H9 (cell line): Measurements from ENCODE around the gene CEBPG. TPM values are rescaled to one million over a fixed set of nuclear protein-coding genes. Genes with fewer than 3 reads are reported as not detected.

Source experiments
- DNase-seq: peaks from one replicate; pipeline ENCODE4 v3.0.0-alpha.2; 2017
- H2AFZ ChIP-seq: one replicate; pipeline ENCODE4 v1.6.1; 2013; ENCODE audit warnings: mild to moderate bottlenecking, low read length, control low read depth, moderate library complexity
- H2AK5ac ChIP-seq: 2 replicates; pipeline ENCODE4 v1.6.1; 2013; ENCODE audit warnings: low read length, control low read depth, mixed read lengths; ENCODE audit not compliant: insufficient read length
- H2BK120ac ChIP-seq: one replicate; pipeline ENCODE4 v1.6.1; 2013; ENCODE audit warnings: low read depth, mild to moderate bottlenecking, low read length, control low read depth, inconsistent platforms; ENCODE audit not compliant: poor library complexity, severe bottlenecking
- H2BK12ac ChIP-seq: 2 replicates; pipeline ENCODE4 v1.6.1; 2013; ENCODE audit warnings: low read length, control low read depth, mixed read lengths, low read depth; ENCODE audit not compliant: insufficient read length
- H2BK15ac ChIP-seq: 2 replicates; pipeline ENCODE4 v1.6.1; 2013; ENCODE audit warnings: low read depth, low read length, control low read depth
- H2BK20ac ChIP-seq: one replicate; pipeline ENCODE4 v1.6.1; 2013; ENCODE audit warnings: low read depth, mild to moderate bottlenecking, low read length, control low read depth, inconsistent platforms; ENCODE audit not compliant: poor library complexity, severe bottlenecking
- H2BK5ac ChIP-seq: 2 replicates; pipeline ENCODE4 v1.6.1; 2013; ENCODE audit warnings: low read length, control low read depth, mixed read lengths; ENCODE audit not compliant: insufficient read length
- H3K14ac ChIP-seq: 2 replicates; pipeline ENCODE4 v1.6.1; 2013; ENCODE audit warnings: low read length, control low read depth; ENCODE audit not compliant: insufficient read depth
- H3K18ac ChIP-seq: 2 replicates; pipeline ENCODE4 v1.6.1; 2013; ENCODE audit warnings: low read depth, mild to moderate bottlenecking, mixed read lengths, low read length, control low read depth; ENCODE audit not compliant: insufficient read length
- H3K23ac ChIP-seq: 2 replicates; pipeline ENCODE4 v1.6.1; 2013; ENCODE audit warnings: low read length, control low read depth, mixed read lengths, low read depth; ENCODE audit not compliant: insufficient read length
- H3K23me2 ChIP-seq: 2 replicates; pipeline ENCODE4 v1.6.1; 2013; ENCODE audit warnings: low read depth, mild to moderate bottlenecking, mixed read lengths, low read length, control low read depth; ENCODE audit not compliant: insufficient read length, poor library complexity, severe bottlenecking
- H3K27ac ChIP-seq: 2 replicates; pipeline ENCODE4 v1.5.1; 2013; ENCODE audit warnings: low read length, control low read depth, mixed read lengths, low read depth; ENCODE audit not compliant: insufficient read length
- H3K27me3 ChIP-seq: 2 replicates; pipeline ENCODE4 v1.6.1; 2013; ENCODE audit warnings: low read length, control low read depth, inconsistent platforms; ENCODE audit not compliant: insufficient read depth
- H3K4ac ChIP-seq: 2 replicates; pipeline ENCODE4 v1.6.1; 2013; ENCODE audit warnings: low read depth, mild to moderate bottlenecking, control low read depth, inconsistent platforms, low read length, moderate library complexity
- H3K4me1 ChIP-seq: 2 replicates; pipeline ENCODE4 v1.6.1; 2013; ENCODE audit warnings: low read length, control low read depth, inconsistent platforms; ENCODE audit not compliant: insufficient read depth
- H3K4me2 ChIP-seq: 2 replicates; pipeline ENCODE4 v1.6.1; 2013; ENCODE audit warnings: low read length, control low read depth, mixed read lengths; ENCODE audit not compliant: insufficient read length, insufficient read depth
- H3K56ac ChIP-seq: 2 replicates; pipeline ENCODE4 v1.6.1; 2013; ENCODE audit warnings: low read depth, mild to moderate bottlenecking, mixed read lengths, low read length, control low read depth; ENCODE audit not compliant: insufficient read length
- H3K79me1 ChIP-seq: 2 replicates; pipeline ENCODE4 v1.6.1; 2013; ENCODE audit warnings: low read depth, mild to moderate bottlenecking, moderate library complexity, low read length, control low read depth, inconsistent platforms; ENCODE audit not compliant: insufficient read depth, poor library complexity, severe bottlenecking
- H3K79me2 ChIP-seq: 2 replicates; pipeline ENCODE4 v1.6.1; 2013; ENCODE audit warnings: low read length, control low read depth, inconsistent platforms; ENCODE audit not compliant: insufficient read depth
- H3K9ac ChIP-seq: 2 replicates; pipeline ENCODE4 v1.6.1; 2013; ENCODE audit warnings: low read length, control low read depth, mixed read lengths; ENCODE audit not compliant: insufficient read length; ENCODE audit errors: extremely low read depth
- H3K9me3 ChIP-seq: one replicate; pipeline ENCODE4 v1.6.1; 2013; ENCODE audit warnings: low read depth, low read length, inconsistent platforms; ENCODE audit not compliant: control insufficient read depth
- H3T11ph ChIP-seq: one replicate; pipeline ENCODE4 v1.6.1; 2013; ENCODE audit warnings: mild to moderate bottlenecking, low read length, control low read depth, inconsistent platforms
- H4K20me1 ChIP-seq: one replicate; pipeline ENCODE4 v1.6.1; 2013; ENCODE audit not compliant: control insufficient read depth, insufficient read length, insufficient read depth
- H4K5ac ChIP-seq: 2 replicates; pipeline ENCODE4 v1.6.1; 2013; ENCODE audit warnings: low read depth, mild to moderate bottlenecking, mixed read lengths, low read length, control low read depth; ENCODE audit not compliant: insufficient read length
- H4K8ac ChIP-seq: replicated peaks from 2 replicates; pipeline ENCODE4 v1.6.1; 2013; ENCODE audit warnings: low read length, control low read depth, mixed read lengths, low read depth; ENCODE audit not compliant: insufficient read length
- H4K91ac ChIP-seq: 2 replicates; pipeline ENCODE4 v1.6.1; 2013; ENCODE audit warnings: low read depth, mild to moderate bottlenecking, moderate library complexity, mixed read lengths, low read length, control low read depth; ENCODE audit not compliant: insufficient read length
- H3K27ac Mint-ChIP-seq, 3 experiments: 2 replicates in 2 of 3; 3 replicates in 1 of 3; pipeline ENCODE4 v1.8.0; 2020 to 2021; ENCODE audit warnings: mixed read lengths in 3 of 3, mild to moderate bottlenecking in 1 of 3, moderate library complexity in 1 of 3
- H3K27me3 Mint-ChIP-seq: 2 replicates; pipeline ENCODE4 v1.8.0; 2021; ENCODE audit warnings: low read depth, mild to moderate bottlenecking, moderate library complexity, mixed read lengths
- H3K36me3 Mint-ChIP-seq, 3 experiments: 2 replicates in 2 of 3; 3 replicates in 1 of 3; pipeline ENCODE4 v1.8.0; 2020 to 2021; ENCODE audit warnings: low read depth in 3 of 3, mixed read lengths in 3 of 3; ENCODE audit not compliant: insufficient read depth in 1 of 3
- H3K4me1 Mint-ChIP-seq, 2 experiments: 2 replicates each; pipeline ENCODE4 v1.8.0; 2020; ENCODE audit warnings: mixed read lengths in 2 of 2
- H3K4me3 Mint-ChIP-seq, 2 experiments: 2 replicates in 1 of 2; 3 replicates in 1 of 2; pipeline ENCODE4 v1.8.0; 2020 to 2021; ENCODE audit warnings: mild to moderate bottlenecking in 2 of 2, mixed read lengths in 2 of 2, moderate library complexity in 1 of 2
- H3K9me3 Mint-ChIP-seq, 2 experiments: 2 replicates in 1 of 2; 3 replicates in 1 of 2; pipeline ENCODE4 v1.8.0; 2020; ENCODE audit warnings: mild to moderate bottlenecking in 2 of 2, mixed read lengths in 2 of 2, moderate library complexity in 1 of 2
- CTCF ChIP-seq: fragments of 200-600 bp; sonication (generic); conservative IDR thresholded peaks from 3 replicates; pipeline ENCODE4 v1.8.0; 2021; ENCODE audit warnings: antibody characterized with exemption, mild to moderate bottlenecking
- WGBS: extraction: QIAGEN DNeasy Blood & Tissue Kit; methylation state at CpG from one replicate; pipeline ENCODE4 v1.1.7; 2013; ENCODE audit warnings: missing lambda C conversion rate, low lambda C conversion rate, mixed read lengths; ENCODE audit not compliant: insufficient read length; ENCODE audit errors: extremely low coverage; 5-methylcytosine and 5-hydroxymethylcytosine counted together
- total RNA-seq: library from RNA; stranded (reverse); gene quantifications from 2 replicates; pipeline ENCODE4 v1.2.1, GENCODE V29; 2021

CEBPG gene
- total RNA-seq, 1 experiment from 2014 or later, result 33.7 TPM

- Histone ChIP-seq H2BK20ac (no peak overlapping the region), H3K14ac (no peak overlapping the region), H4K8ac (no peak overlapping the region), H4K5ac (no peak overlapping the region), H2BK12ac (no peak overlapping the region), H3K79me1 (peaks cover 3% of the 10 kb centered on the region), H2AFZ (no peak overlapping the region), H3K4me1 (no peaks in the 10 kb centered on the region), H3T11ph (no peak overlapping the region), H2BK120ac (no peak overlapping the region), H3K4me2 (no peak overlapping the region), H3K9ac (no peak overlapping the region), H3K27me3 (no peaks in the 10 kb centered on the region), H3K56ac (no peak overlapping the region), H3K18ac (no peak overlapping the region), H2BK15ac (no peak overlapping the region), H4K20me1 (peaks cover 4% of the 10 kb centered on the region), H3K23ac (no peak overlapping the region), H3K4ac (no peak overlapping the region), H2AK5ac (no peak overlapping the region), H2BK5ac (no peak overlapping the region), H3K79me2 (peaks cover 1% of the 10 kb centered on the region; the same call in 1 of the 2 replicates), H3K9me3 (no peaks in the 10 kb centered on the region), H3K27ac (no peak overlapping the region), H3K23me2 (no peaks in the 10 kb centered on the region), H4K91ac (no peak overlapping the region)
- H3K36me3 Mint-ChIP-seq, result peaks cover 2 to 11% (median 5%) of the 10 kb centered on the region in 3 experiments; a peak in 3 of 7 replicates
- H3K27ac Mint-ChIP-seq, result 0 out of 7 replicates have a peak overlapping the region, but pooled peaks of 1 of the 3 experiments have one; percentile 32
- peaks cover 13% of the 10 kb centered on the region in 2 experiments for H3K4me1 Mint-ChIP-seq
- no peak overlapping the region for H3K4me3 Mint-ChIP-seq
- no peak for TF ChIP-seq CTCF
- no CpG with 5 or more reads among the region's 6 CpGs for WGBS
- H3K9me3 Mint-ChIP-seq, result no peaks in the 10 kb centered on the region
- H3K27me3 Mint-ChIP-seq, result no peaks in the 10 kb centered on the region
- DNase-seq, result no peak
Measured at GRCh38 chr19:33385956-33386355, 12.4 kb downstream of the CEBPG start.
